GM18951 (cell line): ENCODE data around the gene PRRG3.

Source experiments
- POLR2A ChIP-seq: IDR thresholded peaks from 4 replicates; pipeline ENCODE4 v1.6.1; 2011; ENCODE audit warnings: mild to moderate bottlenecking; ENCODE audit not compliant: insufficient read length, insufficient read depth; ENCODE audit errors: extremely low read depth
- in situ Hi-C: fragments of 300-500 bp; cut with MboI; formaldehyde crosslinking; loops from one replicate; pipeline ENCODE4 v1.12.0; 2022; ENCODE audit warnings: low sequenced_read_pairs, mixed read lengths, inconsistent platforms; ENCODE audit not compliant: unreplicated experiment

The PRRG3 gene

GRCh38 chrX:151698485-151698884, 3.2 kb downstream of the PRRG3 start:
- in situ Hi-C loops, result loop anchor here (25.0 kb wide), 1 partner anchor 536 kb away; no protein-coding TSS in a partner anchor
- no peak for TF ChIP-seq POLR2A

DNA sequence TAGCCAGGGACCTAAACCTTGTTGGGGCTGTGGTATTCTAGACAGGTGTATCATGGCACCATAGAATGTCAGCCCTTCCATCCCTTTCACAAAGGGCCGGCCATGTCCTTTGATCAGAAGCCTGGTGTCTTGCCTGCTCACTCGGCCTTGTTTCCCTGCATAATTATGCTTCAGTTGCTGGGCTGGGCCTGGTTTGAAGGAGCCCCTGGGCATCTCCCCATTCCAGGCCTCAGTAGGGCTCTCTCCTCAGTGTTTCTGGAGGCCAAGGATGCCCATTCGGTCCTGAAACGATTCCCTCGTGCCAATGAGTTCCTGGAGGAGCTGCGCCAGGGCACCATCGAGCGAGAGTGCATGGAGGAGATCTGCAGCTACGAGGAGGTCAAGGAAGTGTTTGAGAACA, 4.5 kb downstream of the PRRG3 start:
- in situ Hi-C loops, result loop anchor here (25.0 kb wide), 1 partner anchor 537 kb away; no protein-coding TSS in a partner anchor
- no peak for TF ChIP-seq POLR2A

DNA sequence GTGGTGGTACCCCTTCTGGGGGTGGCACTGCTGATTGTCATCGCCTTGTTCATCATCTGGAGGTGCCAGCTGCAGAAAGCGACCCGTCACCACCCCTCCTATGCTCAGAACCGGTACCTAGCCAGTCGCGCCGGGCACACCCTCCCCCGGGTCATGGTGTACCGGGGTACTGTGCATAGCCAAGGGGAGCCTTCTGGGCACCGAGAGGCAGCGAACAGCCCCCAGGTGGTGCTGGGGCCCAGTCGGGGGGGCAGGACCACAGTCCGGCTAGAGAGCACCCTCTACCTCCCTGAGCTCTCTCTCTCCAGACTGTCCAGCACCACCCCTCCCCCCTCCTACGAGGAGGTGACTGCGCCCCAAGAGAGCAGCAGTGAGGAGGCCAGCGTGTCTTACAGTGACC, 5.3 kb downstream of the PRRG3 start:
- in situ Hi-C loops, result no loop called here
- no peak for TF ChIP-seq POLR2A

DNA sequence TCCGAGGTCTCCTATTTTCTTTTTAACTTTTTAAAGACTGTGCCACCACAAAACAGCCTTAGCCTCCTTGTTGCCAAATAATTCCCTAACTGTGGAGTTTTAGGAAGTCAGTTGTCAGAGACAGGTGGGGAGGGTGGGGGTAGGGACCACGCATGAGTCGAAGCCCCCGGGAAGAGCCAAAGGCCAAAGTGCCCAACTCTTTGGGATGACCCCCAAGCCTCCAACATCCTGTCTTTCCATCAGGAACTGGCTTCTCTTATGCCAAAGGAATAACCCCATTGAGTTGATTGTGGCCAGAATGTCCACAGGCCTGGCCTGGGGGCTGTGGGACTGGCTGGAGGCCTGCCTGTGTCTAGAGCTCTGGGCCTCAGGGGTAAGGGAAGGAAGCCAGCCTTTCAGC, 5.8 kb downstream of the PRRG3 start:
- in situ Hi-C loops, result no loop called here
- no peak for TF ChIP-seq POLR2A

- TF ChIP-seq POLR2A, result no peak
- in situ Hi-C loops, result no loop called here
These were observed 6.3 kb downstream of the PRRG3 start for GRCh38 chrX:151701531-151701930.

GRCh38 chrX:151702026-151702714, 6.9 kb downstream of the PRRG3 start:
- TF ChIP-seq POLR2A, result no peak
- in situ Hi-C loops, result no loop called here

DNA sequence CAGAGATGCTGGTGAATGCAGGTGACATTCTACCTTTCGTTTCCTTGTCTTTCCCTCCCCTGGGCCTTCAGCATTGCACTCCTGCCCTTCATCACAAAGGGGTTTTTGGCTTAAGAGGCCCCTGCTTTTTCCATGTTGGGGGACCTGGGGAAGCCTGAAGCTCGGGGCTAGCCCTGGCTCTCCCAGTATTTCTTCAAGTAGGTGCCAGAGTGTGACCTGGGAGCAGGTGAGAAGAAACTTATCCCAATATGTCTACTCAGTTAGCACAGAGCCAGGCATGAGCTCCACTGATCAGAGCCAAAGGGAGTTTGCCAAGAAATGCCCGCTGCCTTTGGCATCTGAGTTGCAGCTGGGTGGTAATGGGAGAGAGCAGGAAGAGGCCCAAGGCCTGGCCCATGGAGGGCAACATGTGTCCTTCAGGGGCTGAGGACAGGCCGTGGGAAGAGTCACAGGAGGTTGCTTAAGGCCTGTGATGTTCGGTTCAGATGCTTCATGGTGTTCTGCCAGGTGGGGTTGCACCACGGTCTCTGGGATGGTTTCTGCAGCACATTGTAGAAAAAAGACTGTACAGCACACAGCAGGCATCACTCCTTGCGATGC, 7.6 kb downstream of the PRRG3 start:
- no peak for TF ChIP-seq POLR2A
- in situ Hi-C loops, result no loop called here

- in situ Hi-C loops, result no loop called here
- no peak for TF ChIP-seq POLR2A
These were observed 8.2 kb downstream of the PRRG3 start for GRCh38 chrX:151703487-151703886.

- TF ChIP-seq POLR2A, result no peak
- in situ Hi-C loops, result no loop called here
These were observed 8.9 kb downstream of the PRRG3 start for GRCh38 chrX:151704041-151704663.

- TF ChIP-seq POLR2A, result no peak
- in situ Hi-C loops, result no loop called here
These were observed 13.6 kb downstream of the PRRG3 start for GRCh38 chrX:151708821-151709220.

- in situ Hi-C loops, result no loop called here
These were observed 15.2 kb downstream of the PRRG3 start for GRCh38 chrX:151710457-151710856.

DNA sequence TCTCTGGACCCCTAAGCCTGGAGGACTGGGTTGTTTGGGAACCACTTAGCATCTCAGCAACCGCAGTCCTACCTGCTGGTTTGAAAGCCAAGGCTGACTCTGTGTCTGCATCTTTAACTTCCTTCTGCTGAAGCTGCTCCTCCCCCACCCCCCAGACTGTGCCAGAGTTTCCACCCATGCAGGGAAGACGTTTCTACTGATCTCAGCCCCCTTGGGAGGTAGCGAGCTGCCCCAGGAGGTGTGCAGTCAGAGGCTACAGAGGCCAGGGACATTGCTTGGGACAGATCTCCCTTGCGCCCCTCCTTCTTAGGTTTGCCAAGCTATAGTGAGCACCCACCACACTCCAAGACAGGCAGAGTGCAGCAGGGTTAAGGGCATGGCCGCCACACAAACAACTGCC, 15.9 kb downstream of the PRRG3 start:
- in situ Hi-C loops, result no loop called here
- no peak for TF ChIP-seq POLR2A

More at GRCh38 chrX:151710457-151710856, 15.2 kb downstream of the PRRG3 start:
- TF ChIP-seq POLR2A, result no peak

- TF ChIP-seq POLR2A, result no peak
- in situ Hi-C loops, result no loop called here
These were observed 16.5 kb downstream of the PRRG3 start for GRCh38 chrX:151711787-151712186.

GRCh38 chrX:151712253-151712652, 17.0 kb downstream of the PRRG3 start:
- no peak for TF ChIP-seq POLR2A
- in situ Hi-C loops, result no loop called here
